GM19372 (cell line): Measurements from ENCODE around the gene UBL3.

Experiments used
- ATAC-seq: cut with Tn5 transposase; IDR thresholded peaks from one replicate; pipeline ENCODE4 v1.9.1; 2021; ENCODE audit warnings: mild to moderate bottlenecking, low read depth, moderate library complexity; ENCODE audit not compliant: unreplicated experiment

Gene UBL3

GRCh38 chr13:29716493-29716892, 133.9 kb downstream of the UBL3 start:
- ATAC-seq = no peak
